Cerebellar nuclear complex (tissue), 1 donor: ENCODE results near the gene DPP6.

ENCODE experiments used
- DNase-seq, 2 experiments: peaks; one replicate each; lab custom pipeline; 2025; lab: John Stamatoyannopoulos, UW

Gene DPP6

DNA sequence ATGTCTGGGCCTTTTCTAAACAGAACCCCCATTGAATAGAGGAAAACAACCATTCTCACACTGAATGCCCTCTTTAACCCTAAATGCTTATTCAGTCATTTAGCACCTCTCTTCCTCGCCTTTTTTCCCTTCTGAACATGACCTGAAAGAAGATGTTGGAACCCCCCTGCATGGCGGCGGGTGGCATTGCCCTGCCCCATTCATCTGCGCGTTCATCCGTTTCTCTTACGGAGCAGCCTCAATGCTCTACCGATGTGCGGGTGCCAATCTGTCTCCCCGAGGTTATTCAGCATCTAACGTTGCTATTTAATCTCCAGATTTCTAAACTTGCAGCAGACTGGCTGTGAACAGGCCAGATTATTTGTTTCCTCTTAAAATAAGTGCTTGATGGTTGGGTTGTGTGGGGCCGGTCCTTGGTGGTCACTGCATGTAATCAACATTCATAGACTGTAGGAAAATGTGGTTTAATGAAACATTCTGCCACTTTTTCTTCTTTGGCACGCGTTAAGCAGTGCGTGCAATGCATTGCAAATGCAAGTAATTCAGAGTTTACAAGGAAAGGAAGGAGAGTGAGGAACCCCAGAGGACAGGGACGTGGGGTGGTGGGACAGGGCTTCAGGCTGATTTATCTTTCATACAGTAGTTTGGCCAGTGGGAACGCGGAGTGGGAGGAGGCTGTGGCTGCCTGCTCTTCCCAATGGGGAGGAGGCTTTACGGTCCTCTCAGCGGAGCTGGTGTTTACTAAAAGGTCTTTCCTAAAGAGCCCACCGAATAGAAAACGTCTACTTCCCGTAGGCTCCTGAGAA, 286.7 kb downstream of the DPP6 start:
- DNase-seq = no peak

DNA sequence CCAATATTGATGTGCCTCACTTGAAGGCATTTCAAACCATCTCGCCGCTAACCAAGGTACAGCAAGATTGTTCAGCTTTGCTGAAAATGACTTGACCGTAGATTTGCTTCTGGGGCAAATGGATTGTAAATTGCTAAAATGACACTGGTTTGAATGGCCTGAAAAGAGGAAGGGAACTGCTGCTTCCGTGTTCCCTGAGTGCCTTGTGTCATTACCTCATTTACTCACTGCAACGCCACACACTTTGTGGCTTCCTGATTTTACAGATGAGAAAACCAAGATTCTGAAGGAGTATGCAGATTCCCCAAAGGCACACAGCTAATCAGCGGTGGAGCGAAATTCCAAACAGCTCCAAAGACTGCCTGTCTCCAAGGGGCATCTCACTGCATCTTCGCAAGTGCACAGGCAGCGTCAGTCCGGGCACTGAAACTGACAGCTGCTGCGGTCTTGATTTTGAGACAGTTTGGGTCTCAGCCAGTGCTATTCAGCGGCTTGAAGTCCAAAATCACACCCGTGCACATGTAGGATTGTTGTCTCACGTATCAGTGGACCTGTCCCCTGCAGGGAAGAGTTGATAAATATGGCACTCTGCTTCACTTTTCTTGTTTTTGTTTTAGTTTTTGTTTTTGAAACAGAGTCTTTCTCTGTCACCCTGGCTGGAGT, 290.9 kb downstream of the DPP6 start:
- DNase-seq = no peak

DNA sequence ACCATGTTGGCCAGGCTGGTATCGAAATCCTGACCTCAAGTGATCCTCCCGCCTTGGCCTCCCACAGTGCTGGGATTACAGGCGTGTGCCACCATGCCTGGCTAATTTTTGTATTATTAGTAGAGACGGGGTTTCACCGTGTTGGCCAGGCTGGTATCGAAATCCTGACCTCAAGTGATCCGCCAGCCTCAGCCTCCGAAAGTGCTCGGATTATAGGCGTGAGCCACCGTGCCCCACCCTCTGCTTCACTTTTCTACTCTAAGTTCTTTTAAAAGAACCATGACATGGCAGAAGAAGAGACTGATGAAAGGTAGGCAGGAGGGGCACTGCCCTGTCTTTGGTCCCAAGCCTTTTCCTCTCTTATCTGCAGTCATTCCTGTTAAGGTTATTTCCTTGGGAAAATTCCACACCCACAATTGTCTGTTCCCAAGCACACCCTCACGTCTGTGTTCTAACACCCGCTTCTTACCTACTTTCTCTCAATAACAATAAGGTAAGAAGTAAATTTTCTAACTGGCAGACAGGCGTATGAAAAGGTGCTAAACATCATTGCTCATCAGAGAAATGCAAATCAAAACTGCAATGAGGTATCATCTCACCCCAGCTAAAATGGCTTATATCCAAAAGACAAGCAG, 291.7 kb downstream of the DPP6 start:
- no peak for DNase-seq

DNA sequence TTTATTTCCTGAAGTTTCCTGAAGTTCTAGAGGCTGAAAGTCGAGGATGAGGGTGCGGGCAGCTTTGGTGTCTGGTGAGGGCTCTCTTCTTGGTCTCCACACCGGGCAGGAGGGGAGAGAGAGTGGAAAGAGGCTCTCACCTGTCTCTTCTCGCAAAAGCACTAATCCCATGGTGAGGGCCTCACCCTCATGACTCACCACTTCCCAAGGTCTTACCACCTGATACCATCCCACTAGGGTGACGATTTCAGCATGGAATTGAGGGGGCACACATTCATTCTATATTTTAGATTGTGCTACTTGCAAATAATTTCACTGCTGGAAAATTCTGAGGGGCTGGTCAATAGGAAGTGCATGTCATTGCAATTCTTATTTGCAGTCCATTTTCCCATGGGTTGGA, 292.9 kb downstream of the DPP6 start:
- no peak for DNase-seq

DNA sequence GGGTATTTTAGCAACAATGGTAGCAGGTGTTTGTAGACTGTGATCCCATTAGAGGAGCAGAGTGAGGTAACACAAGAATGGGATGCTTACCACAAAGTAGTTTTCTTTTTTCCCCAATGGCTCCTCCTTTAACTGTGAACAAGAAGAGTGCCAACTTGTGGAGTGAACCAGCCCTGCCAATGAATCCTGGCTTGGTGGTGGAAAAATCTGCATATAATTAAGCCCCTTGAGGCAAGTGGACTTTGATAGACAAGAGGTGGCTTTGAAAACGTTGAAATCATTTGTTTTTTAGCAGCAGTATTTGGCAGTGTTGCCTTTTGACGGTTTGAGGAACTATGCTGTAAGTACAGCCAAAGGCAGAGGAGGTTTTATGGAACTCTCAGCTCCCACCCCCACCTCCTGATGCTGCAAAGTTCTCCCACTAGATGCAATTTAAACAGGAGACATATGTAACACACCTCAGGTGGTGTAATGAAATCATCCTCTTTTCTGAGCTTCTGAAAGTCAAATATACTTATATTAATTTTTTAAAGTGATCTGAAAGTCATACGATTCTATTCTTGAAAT, 295.6 kb downstream of the DPP6 start:
- no peak for DNase-seq

DNA sequence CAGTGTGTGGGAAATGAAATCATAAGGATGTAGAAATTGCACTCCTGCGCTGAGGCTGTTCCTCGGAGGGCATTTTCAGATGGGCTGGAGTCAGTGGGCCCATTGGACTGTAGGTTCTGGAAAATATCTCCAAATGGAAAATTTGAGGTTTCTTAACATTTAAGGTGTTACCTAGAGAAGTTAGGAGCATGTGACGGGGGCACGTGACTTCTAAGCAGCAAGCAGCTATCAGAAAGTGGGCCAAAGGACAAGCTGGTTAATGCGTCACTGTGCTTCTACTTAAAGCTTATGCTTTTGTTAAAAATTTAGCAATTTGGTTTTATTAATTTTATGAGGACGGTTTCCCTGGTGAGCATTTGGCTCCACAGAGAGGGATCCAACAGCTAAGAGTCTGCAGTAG, 298.7 kb downstream of the DPP6 start:
- no peak for DNase-seq

DNA sequence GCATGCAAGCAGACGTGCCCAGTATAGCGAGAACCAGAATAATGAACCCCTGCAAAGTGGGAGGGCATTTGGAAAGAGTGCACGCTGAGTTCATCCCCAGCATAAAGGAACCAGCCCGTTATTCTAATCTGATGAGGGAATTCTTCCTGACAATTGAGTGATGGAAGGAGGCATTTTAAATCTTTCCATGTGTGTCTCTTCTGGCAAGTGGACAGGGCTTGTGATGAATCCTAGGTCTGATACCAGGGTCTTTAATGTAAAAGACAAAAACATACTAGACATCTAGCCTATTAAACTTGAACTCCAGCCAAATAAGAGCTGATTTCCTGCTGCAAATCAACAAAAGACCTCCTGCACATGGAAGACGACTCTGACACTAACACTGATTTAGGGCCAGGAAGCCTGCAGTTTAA, 301.2 kb downstream of the DPP6 start:
- no peak for DNase-seq

DNA sequence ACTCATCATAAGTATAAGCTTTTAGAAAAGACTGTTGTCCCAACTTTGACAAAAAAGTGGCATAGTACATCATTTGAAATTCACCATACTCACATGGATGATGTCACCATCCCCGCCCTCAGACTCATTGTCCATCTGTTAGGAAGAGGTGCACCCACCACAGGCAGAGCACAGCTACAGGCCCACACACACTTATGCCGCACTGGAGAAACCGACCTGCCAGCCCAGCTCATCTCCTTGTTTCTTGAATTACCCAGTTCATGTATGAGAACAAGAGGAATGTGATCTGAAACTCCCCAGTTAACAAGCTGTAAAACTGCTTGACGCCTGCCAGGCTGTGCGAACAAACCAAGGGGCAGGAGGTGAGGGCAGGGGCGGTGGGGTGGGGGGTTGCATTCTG, 312.0 kb downstream of the DPP6 start:
- DNase-seq = no peak

DNA sequence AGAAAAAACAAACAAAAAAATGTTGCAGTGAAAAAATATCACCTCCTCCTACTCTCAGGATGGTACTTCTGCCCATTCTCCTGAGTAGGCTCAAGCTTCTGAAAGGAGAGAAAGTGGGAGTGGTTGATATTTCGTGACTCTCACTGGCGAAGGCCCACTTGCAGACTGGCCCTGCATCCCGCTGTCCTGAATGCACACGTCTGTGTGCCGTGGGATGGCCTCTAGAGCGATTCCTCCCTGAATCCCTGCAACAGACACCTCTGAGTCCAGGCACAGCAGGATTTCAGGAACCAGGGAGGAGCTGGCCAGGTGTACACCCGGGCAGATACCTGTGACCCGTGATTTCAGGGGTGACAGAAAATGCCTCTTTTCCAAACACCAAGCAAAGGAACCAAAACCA, 319.2 kb downstream of the DPP6 start:
- DNase-seq = no peak

DNA sequence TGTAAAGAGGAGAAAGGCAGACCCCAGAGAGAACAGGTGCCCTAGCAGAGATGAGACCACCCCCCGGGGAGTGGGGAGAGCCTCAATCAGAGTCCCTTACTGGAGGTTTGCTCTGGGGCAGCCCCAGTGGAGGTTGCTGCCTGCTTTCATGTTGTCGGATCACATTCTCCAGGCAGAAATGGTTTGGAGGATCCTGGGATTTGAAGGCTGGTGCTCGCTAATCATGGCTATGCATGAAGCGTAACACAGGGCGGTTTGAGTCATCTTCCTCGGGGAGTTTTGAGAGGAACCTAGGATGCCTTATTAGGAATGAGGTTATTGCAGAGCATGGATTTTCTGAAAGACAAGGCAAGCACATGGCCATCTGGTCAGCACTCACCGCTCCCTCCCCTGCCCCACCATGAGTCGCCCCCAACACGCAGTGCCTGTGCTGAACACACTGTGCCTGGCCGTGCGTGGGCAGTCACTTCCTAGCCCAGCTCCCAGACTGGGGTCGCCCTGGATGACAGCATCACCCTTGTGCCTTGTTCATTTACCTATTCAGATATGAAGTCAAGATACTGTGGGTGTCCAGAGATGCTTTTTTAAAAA, 319.9 kb downstream of the DPP6 start:
- no peak for DNase-seq

DNA sequence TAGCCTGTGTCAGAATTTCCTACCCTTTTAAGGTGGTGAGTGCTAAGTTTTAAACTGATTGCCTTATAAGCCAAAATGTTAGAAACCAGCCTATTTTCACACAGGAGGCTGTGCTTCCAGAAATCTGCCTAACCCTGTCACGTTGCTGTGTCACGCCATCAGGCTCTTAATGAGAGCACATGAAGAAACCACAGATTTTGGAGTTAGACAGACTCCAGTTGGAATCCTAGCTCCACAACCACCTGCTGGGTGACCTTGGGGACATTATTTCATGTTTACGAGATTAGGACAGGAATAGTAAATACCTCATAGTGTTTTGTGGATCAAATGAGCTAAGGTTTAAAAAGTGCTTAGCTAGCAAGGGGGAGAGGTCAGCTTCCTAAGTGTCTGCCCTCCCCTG, 321.8 kb downstream of the DPP6 start:
- no peak for DNase-seq

DNA sequence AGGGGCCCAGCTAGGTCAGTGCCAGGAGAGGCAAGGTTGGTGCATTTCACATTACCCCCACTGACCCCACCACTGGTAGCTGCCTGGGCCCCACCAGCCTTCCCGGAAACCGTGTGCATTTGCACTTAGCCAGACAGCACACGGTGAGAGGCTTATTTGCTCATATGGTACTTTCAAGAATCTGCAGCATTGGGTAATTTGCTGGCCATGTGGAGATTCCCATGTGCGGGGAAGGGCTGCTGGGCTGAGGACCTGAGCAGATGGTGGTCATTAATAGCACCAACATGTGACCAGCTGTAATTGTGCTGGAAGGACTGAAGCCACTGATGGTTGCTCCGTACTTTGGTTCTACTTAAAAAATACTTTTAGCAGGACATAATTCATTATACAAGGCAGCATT, 323.8 kb downstream of the DPP6 start:
- DNase-seq = peak; percentile 12 to 67

DNA sequence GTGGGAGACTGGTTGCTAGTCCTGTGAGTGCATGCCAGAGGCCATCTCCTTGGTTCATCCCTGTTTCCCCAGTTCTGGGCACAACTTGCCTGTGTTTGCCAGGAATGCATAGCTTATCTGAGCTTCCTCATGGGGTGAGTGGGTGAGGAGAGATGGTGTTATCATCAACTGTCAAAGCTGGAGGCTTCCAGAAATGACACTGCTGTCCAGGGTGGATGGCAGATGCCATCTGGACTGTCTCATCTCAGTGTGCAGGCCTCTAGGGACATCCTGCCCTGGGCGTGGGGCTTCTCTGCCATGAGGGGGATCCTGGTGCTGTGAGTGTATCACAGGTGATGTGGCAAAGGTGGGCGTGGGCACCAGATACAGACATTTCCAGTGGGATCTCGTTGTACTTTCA, 328.6 kb downstream of the DPP6 start:
- no peak for DNase-seq

DNA sequence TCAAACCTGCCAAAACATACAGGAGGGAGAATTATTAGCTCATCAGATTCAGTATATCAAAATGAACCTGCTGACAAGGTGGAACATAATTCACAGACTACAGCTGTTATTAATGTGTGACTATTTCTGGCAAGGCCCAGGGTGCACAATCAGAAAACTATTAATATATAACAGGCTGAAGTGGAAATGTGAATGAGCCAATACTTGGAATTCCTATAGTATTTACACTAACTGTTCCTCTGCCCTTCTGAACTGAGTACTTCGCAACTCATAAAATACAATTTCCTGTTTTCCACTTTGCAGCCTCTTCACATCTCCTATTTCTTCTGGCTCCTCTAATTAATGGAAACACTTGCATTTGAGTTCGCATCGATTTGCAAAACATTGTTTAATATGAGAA, 330.8 kb downstream of the DPP6 start:
- no peak for DNase-seq

DNA sequence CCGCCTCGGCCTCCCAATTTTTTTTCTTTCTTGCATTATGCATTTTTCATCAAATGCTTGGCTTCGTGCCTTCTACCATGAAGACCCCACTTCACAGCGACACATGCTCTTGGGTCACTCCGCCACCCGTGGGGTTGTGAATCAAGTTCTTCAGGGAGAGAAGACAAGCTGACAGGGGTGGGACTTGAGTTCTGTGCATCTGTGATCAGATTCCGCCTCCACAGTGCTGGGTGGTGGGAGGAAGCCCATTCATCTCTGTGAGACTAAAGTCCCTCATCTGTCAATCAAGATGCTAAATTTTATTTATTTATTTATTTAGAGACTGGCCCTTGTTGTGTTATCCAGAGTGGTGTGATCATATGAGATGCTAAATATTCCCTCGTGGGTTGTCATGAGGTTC, 333.0 kb downstream of the DPP6 start:
- no peak for DNase-seq

DNA sequence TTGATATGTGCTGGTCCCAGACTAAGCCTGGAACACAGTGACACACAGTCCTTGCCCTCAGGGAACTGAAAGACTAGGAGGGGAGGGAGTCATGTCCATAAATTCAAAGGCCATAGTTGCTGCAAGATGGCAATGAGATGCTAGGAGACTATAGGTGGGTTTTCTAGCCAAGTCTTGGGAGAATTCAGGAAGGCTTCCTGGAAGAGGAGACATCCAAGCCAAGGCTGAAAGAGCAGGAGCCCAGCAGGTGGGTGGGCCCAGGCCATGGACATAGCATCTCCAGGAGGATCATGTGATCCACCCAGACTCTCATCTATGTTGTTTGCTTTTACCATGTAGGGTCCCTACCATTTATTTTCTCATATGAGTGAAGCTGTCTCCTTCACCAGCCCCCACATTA, 335.1 kb downstream of the DPP6 start:
- no peak for DNase-seq

DNA sequence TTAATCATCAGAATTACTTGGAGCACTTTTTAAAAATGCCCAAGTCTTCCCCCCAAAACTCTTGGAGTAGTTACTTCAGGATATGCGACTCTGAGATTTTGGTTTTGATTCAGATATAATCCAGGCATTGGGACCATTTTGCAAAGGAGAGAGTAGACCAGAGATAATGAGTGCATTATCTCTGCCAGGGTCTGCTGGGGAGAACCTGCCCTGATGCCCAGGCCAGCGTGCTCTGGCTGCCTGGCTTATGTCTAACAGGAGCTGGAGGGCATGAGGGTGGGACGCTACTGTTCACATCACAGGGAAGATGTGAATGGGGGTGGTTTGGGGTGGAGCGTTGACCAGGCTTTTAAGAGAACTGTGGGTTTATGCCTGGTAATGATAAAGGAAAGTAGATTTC, 336.2 kb downstream of the DPP6 start:
- no peak for DNase-seq

DNA sequence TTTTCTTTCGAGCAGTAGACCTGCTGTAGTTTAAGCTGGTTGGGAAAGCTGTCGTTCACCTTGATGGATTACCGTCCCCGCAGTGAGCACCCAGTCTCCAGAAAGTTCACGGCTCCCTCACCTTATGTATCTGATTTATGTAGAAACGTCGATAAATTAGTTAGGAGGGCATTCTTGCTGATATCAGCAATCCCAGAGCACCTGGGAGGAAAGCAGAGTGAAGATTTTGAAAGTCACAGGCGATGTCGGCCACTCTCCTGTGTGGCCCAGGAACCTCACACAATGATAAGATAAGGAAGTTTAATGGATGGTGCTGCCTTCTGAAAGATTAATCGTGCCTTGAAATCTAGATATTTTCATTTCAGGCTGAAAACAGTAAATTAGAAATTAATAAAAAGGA, 336.8 kb downstream of the DPP6 start:
- DNase-seq = no peak

DNA sequence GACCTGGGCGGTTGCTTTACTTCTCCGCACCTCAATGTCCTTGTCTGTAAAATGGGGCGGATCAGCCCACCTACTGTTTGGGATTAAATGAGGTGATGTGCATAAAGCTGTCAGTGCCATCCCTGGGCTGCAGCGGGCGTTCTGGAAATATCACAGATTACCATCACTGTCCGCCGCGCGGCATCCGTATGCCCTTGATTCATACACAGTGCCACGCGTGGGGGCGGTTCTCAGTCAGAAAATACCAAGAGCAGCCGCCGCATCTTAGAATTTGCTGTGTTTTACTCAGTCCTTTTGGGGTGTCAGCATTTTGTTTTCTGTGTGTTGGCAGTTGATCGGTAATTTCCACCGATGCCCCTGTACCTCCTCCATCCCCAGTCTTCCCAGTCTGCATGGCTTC, 338.8 kb downstream of the DPP6 start:
- DNase-seq = no peak

DNA sequence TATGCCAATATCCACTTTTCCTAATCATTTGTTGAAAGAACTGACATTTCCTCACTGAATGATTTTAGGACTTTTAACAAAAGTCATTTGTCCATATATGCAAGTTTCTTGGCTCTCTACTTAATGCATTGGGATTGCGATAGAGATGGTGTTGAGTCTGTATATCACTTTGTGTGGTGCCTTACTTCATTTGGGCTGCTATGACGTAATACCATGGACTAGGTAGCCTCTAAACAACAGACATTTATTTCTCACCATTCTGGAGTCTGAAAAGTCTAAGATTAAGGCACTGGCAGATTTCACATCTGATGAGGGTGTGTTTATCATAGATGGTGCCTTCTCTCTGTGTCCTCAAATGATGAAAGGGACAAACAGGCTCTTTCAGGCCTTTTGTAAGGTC, 342.6 kb downstream of the DPP6 start:
- no peak for DNase-seq

DNA sequence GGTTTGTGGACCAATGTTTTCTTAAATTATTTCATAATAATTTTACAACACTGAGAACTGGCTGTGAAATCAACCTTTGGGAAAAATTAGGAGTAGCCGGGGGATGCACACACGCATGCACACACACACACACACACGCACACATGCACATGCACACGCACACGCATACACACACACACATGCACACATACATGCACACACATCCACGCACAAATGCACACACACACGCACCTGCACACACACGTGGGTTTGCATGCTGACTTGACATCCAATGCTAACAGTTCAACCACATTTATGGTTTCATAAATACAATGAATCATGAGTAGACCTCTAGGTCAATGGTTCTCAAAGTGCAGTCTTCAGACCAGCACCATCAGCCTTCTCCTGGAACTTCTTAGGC, 354.1 kb downstream of the DPP6 start:
- no peak for DNase-seq

DNA sequence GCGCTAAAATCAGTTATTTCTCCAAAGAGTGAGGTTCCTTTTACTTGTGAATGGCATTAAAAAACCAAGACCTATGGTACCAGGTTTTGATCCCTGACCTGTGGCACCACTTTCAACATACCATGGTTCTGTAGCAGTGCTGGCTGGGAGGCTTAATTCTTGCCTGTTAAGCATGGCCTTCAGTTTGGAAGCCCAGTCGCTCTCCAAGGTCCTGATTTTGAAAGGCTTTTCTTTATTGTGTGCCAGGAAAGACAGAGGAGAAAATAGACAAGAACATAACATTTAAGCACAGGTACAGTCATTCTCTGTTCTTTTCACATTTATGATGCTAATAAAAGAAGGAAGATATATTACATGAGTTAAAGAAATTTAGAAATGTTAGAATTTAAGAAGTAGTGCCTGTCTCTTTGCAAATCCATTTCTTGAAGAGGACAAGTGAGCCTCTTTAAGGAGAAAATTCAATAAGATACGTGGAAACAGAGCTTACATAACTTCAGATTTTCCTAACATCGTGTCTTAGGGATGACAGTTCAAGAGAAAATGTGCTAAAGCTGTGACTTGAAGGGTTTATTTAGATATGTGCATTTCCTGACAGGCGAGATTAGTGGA, 357.6 kb downstream of the DPP6 start:
- no peak for DNase-seq
